Breast epithelium (tissue), 4 donors: ENCODE results near the gene CPA1. TPM values are rescaled to one million over a fixed set of nuclear protein-coding genes. Genes with fewer than 3 reads are reported as not detected.
A peak's percentile ranks its signal among the peaks of the same experiment; 100 is the strongest.

ENCODE experiments used
- DNase-seq, 2 donors: peaks; one replicate each; pipeline ENCODE4 v3.0.0-alpha.2; 2019; ENCODE audit warnings: low spot score in 2 of 2
- H3K27ac ChIP-seq, 2 donors: fragments of 200-600 bp; sonication (generic) in 1 of 2; one replicate each; pipeline ENCODE4 v1.5.1; 2016 to 2019; ENCODE audit warnings: mild to moderate bottlenecking in 1 of 2
- H3K27me3 ChIP-seq, 2 donors: fragments of 200-600 bp; sonication (generic) in 1 of 2; one replicate each; pipeline versions ENCODE4 v1.5.1 to v1.6.0; 2017 to 2019; ENCODE audit warnings: control low read depth in 1 of 2, mild to moderate bottlenecking in 1 of 2
- H3K36me3 ChIP-seq: fragments of 200-600 bp; one replicate; pipeline ENCODE4 v1.5.1; 2019
- H3K4me1 ChIP-seq, 2 donors: fragments of 200-600 bp; sonication (generic); one replicate each; pipeline ENCODE4 v1.5.1; 2016 to 2019; ENCODE audit warnings: control low read depth in 1 of 2
- H3K4me3 ChIP-seq, 3 donors: fragments of 200-600 bp; sonication (generic); 1 replicate in 2 of 3; 2 replicates in 1 of 3; pipeline ENCODE4 v1.5.1; 2016 to 2019; ENCODE audit warnings: mild to moderate bottlenecking in 3 of 3, moderate library complexity in 2 of 3
- H3K9me3 ChIP-seq, 2 donors: fragments of 200-600 bp; sonication (generic) in 1 of 2; one replicate each; pipeline ENCODE4 v1.5.1; 2016 to 2019; ENCODE audit warnings: control low read depth in 1 of 2
- CTCF ChIP-seq, 3 donors: fragments of 450-650 bp; IDR thresholded peaks; one replicate each; pipeline ENCODE4 v1.5.1; 2016 to 2017; ENCODE audit warnings: antibody characterized with exemption in 3 of 3, mild to moderate bottlenecking in 3 of 3, moderate library complexity in 3 of 3
- POLR2A ChIP-seq: fragments of 450-650 bp; IDR thresholded peaks from one replicate; pipeline ENCODE4 v1.6.1; 2016; ENCODE audit warnings: antibody characterized with exemption, mild to moderate bottlenecking, moderate library complexity
- POLR2AphosphoS5 ChIP-seq, 3 donors: sonication (generic); formaldehyde crosslinking; IDR thresholded peaks; one replicate each; pipeline ENCODE4 v1.6.1; 2017; ENCODE audit warnings: antibody characterized with exemption in 3 of 3
- intact Hi-C: fragments of 100-400 bp; cut with DNase I; formaldehyde crosslinking; loops from one replicate; pipeline ENCODE4 v1.15.1; 2023; ENCODE audit warnings: low total_unique reads
- total RNA-seq, 3 donors: library from RNA; depleted of rRNA; stranded (reverse); fragments of >200 nt; gene quantifications; one replicate each; pipeline ENCODE4 v1.1.0, GENCODE V29; 2016

The CPA1 gene
- total RNA-seq, 3 donors from 2014 or later = 0.73 to 0.96 TPM; not detected in 1

GRCh38 chr7:130350945-130351790, 29.1 kb upstream of the CPA1 start:
- H3K27ac ChIP-seq = peak overlapping the region; percentile 79 to 90
- H3K4me3 ChIP-seq = peak overlapping the region in 1 of 3 donors; percentile 25
- H3K36me3 ChIP-seq = no peaks in the 10 kb centered on the region
- no peak for DNase-seq
- peaks cover 12 to 16% of the 10 kb centered on the region in 2 donors for H3K4me1 ChIP-seq
- H3K27me3 ChIP-seq = no peaks in the 10 kb centered on the region
- no peaks in the 10 kb centered on the region for H3K9me3 ChIP-seq
- TF ChIP-seq POLR2AphosphoS5 (IDR thresholded peaks at IDR 0.05) = no peak
- TF ChIP-seq POLR2A = no peak
- TF ChIP-seq CTCF (IDR thresholded peaks at IDR 0.05) = no peak
- intact Hi-C loops = no loop called here

- no peaks in the 10 kb centered on the region for H3K9me3 ChIP-seq
- H3K27ac ChIP-seq = peak overlapping the region; percentile 79 to 90
- no peak for TF ChIP-seq CTCF (IDR thresholded peaks at IDR 0.05)
- TF ChIP-seq POLR2A = no peak
- TF ChIP-seq POLR2AphosphoS5 (IDR thresholded peaks at IDR 0.05) = no peak
- peaks cover 13 to 19% of the 10 kb centered on the region in 2 donors for H3K4me1 ChIP-seq
- no peaks in the 10 kb centered on the region for H3K27me3 ChIP-seq
- intact Hi-C loops = no loop called here
- H3K4me3 ChIP-seq = no peak overlapping the region
- DNase-seq = no peak
- H3K36me3 ChIP-seq = no peaks in the 10 kb centered on the region
Measured at GRCh38 chr7:130351791-130352090, 28.6 kb upstream of the CPA1 start.

- intact Hi-C loops = no loop called here
- no peak for DNase-seq
- Histone ChIP-seq H3K27ac (peak overlapping the region; percentile 79 to 90), H3K27me3 (no peaks in the 10 kb centered on the region), H3K9me3 (no peaks in the 10 kb centered on the region), H3K36me3 (no peaks in the 10 kb centered on the region), H3K4me3 (peak overlapping the region in 1 of 3 donors; percentile 34), H3K4me1 (peaks cover 18 to 20% of the 10 kb centered on the region in 2 donors)
- TF ChIP-seq CTCF (IDR thresholded peaks at IDR 0.05) (no peak), POLR2AphosphoS5 (IDR thresholded peaks at IDR 0.05) (no peak), POLR2A (no peak)
Measured at GRCh38 chr7:130352194-130353074, 27.9 kb upstream of the CPA1 start.

- Histone ChIP-seq H3K36me3 (no peaks in the 10 kb centered on the region), H3K4me3 (no peak overlapping the region), H3K27me3 (no peaks in the 10 kb centered on the region), H3K4me1 (peaks cover 18 to 20% of the 10 kb centered on the region in 2 donors), H3K27ac (peak overlapping the region; percentile 79), H3K9me3 (no peaks in the 10 kb centered on the region)
- TF ChIP-seq POLR2AphosphoS5 (IDR thresholded peaks at IDR 0.05) (no peak), CTCF (IDR thresholded peaks at IDR 0.05) (no peak), POLR2A (no peak)
- no peak for DNase-seq
- intact Hi-C loops = no loop called here
Measured at GRCh38 chr7:130353196-130353595, 27.1 kb upstream of the CPA1 start.
